Germinal center (tissue), 1 donor: ENCODE results near the gene PLAAT2.

Experiments used
- DNase-seq: peaks from one replicate; pipeline ENCODE4 v3.0.0; 2012; ENCODE audit warnings: mixed read lengths, low spot score

PLAAT2 gene

GRCh38 chr11:63518548-63518947 lies 44.6 kb downstream of the PLAAT2 start:
- DNase-seq: no peak

- no peak for DNase-seq
Measured at GRCh38 chr11:63517156-63517555, 46.0 kb downstream of the PLAAT2 start.

GRCh38 chr11:63516109-63516508 lies 47.1 kb downstream of the PLAAT2 start:
- no peak for DNase-seq

- DNase-seq: no peak
Measured at GRCh38 chr11:63512816-63513215, 50.4 kb downstream of the PLAAT2 start.

- no peak for DNase-seq
Measured at GRCh38 chr11:63511048-63511748, 52.0 kb downstream of the PLAAT2 start.

- no peak for DNase-seq
Measured at GRCh38 chr11:63510360-63511047, 52.7 kb downstream of the PLAAT2 start.

GRCh38 chr11:63508745-63509144 lies 54.4 kb downstream of the PLAAT2 start:
- no peak for DNase-seq

- no peak for DNase-seq
Measured at GRCh38 chr11:63508009-63508408, 55.2 kb downstream of the PLAAT2 start.

- DNase-seq: no peak
Measured at GRCh38 chr11:63507511-63507910, 55.7 kb downstream of the PLAAT2 start.

GRCh38 chr11:63506876-63507275 lies 56.3 kb downstream of the PLAAT2 start:
- no peak for DNase-seq

GRCh38 chr11:63505857-63506528 lies 57.2 kb downstream of the PLAAT2 start, which contains the start of gene LGALS12:
LGALS12 (plus strand) TSS chr11:63506084; CDS start chr11:63506459, 375 bp downstream.
- DNase-seq: no peak

GRCh38 chr11:63504933-63505586 lies 58.1 kb downstream of the PLAAT2 start:
- DNase-seq: no peak

- no peak for DNase-seq
Measured at GRCh38 chr11:63504054-63504453, 59.1 kb downstream of the PLAAT2 start.

GRCh38 chr11:63503492-63503891 lies 59.7 kb downstream of the PLAAT2 start:
- no peak for DNase-seq
